K562 (cell line): ENCODE data around the gene EGFR. TPM values are rescaled to one million over a fixed set of nuclear protein-coding genes. Genes with fewer than 3 reads are reported as not detected.

Experiments used
- ATAC-seq: fragments of 200-7000 bp; cut with Tn5 transposase; 3 replicates; pipeline ENCODE4 v1.9.1; 2020; ENCODE audit warnings: moderate library complexity
- BruUV-seq: library from RNA; stranded (reverse); fragments of 400-500 nt; replicated peaks from 2 replicates; lab custom pipeline; 2021; lab: Mats Ljungman, UMichigan
- CTCF ChIA-PET: fragments of 300-600 bp; formaldehyde crosslinking; extraction: SDS; loops from one replicate; lab custom pipeline; 2021; ENCODE audit warnings: low intra/inter-chr PET ratio; lab: Yijun Ruan, JAX
- POLR2A ChIA-PET: fragments of 300-600, 350-650 bp; sonication (Branson Sonifier 250); formaldehyde crosslinking; extraction: SDS; loops from one replicate; lab custom pipeline; 2021; ENCODE audit warnings: antibody characterized with exemption, inconsistent platforms; lab: Yijun Ruan, JAX
- DNase-seq, 4 experiments: peaks; one replicate each; pipeline versions ENCODE4 v3.0.0 to v3.0.0-alpha.2; 2011 to 2018; ENCODE audit warnings: low spot score in 3 of 4, mixed read lengths in 3 of 4; ENCODE audit errors: extremely low read depth in 1 of 4
- FAIRE-seq: peaks from 2 replicates; lab custom pipeline; 2011; peaks lifted over from hg19 to GRCh38; lab: Jason Lieb, UNC
- H2AFZ ChIP-seq: 2 replicates; pipeline ENCODE4 v1.6.0; 2011; ENCODE audit warnings: low read depth, low read length, control low read depth, inconsistent platforms
- H3K27ac ChIP-seq: fragments of 200-600 bp; 3 replicates; pipeline ENCODE4 v1.8.0; 2011; ENCODE audit warnings: low read depth, mild to moderate bottlenecking, control low read depth, inconsistent platforms, low read length, moderate library complexity, mixed read lengths; ENCODE audit errors: extremely low read depth
- H3K27me3 ChIP-seq, 2 experiments: fragments of 300-600 bp in 1 of 2; 2 replicates in 1 of 2; 3 replicates in 1 of 2; pipeline versions ENCODE4 v1.6.0 to v1.8.0; 2011; ENCODE audit warnings: inconsistent platforms in 2 of 2, low read length in 2 of 2, mild to moderate bottlenecking in 1 of 2, mixed read lengths in 1 of 2, moderate library complexity in 1 of 2; ENCODE audit not compliant: control insufficient read depth in 2 of 2, insufficient read depth in 2 of 2
- H3K36me3 ChIP-seq: fragments of 300-600 bp; 3 replicates; pipeline ENCODE4 v1.8.0; 2011; ENCODE audit warnings: mild to moderate bottlenecking, low read length, inconsistent platforms; ENCODE audit not compliant: control insufficient read depth, insufficient read depth
- H3K4me1 ChIP-seq, 2 experiments: fragments of 200-600 bp in 1 of 2; replicated peaks in 1 of 2; 2 replicates in 1 of 2; 3 replicates in 1 of 2; pipeline versions ENCODE4 v1.5.1 to v1.8.0; 2011; ENCODE audit warnings: inconsistent platforms in 2 of 2, low read length in 2 of 2, mild to moderate bottlenecking in 1 of 2, mixed read lengths in 1 of 2, moderate library complexity in 1 of 2; ENCODE audit not compliant: control insufficient read depth in 2 of 2, insufficient read depth in 2 of 2
- H3K4me2 ChIP-seq: 2 replicates; pipeline ENCODE4 v1.6.1; 2011; ENCODE audit warnings: low read length, control low read depth, inconsistent platforms, mixed read lengths; ENCODE audit not compliant: insufficient read depth
- H3K4me3 ChIP-seq: fragments of 200-600 bp; sonication (generic), shearing (Covaris generic); 2 replicates; pipeline ENCODE4 v1.5.1; 2016; ENCODE audit warnings: control low read depth, inconsistent platforms
- H3K79me2 ChIP-seq: fragments of 200-600 bp; 3 replicates; pipeline ENCODE4 v1.8.0; 2011; ENCODE audit warnings: low read length, inconsistent platforms; ENCODE audit not compliant: control insufficient read depth, insufficient read depth
- H3K9ac ChIP-seq, 2 experiments: 2 replicates each; pipeline versions ENCODE4 v1.6.0 to v1.6.1; 2011; ENCODE audit warnings: low read depth in 2 of 2, low read length in 2 of 2, control low read depth in 1 of 2, inconsistent platforms in 1 of 2, mild to moderate bottlenecking in 1 of 2, mixed read lengths in 1 of 2; ENCODE audit not compliant: insufficient read depth in 1 of 2
- H3K9me1 ChIP-seq: one replicate; pipeline ENCODE4 v1.6.0; 2011; ENCODE audit warnings: inconsistent platforms, mild to moderate bottlenecking, low read length, moderate library complexity; ENCODE audit not compliant: control insufficient read depth, insufficient read depth
- H3K9me3 ChIP-seq: replicated peaks from 2 replicates; pipeline ENCODE4 v1.5.1; 2011; ENCODE audit warnings: low read depth, low read length, inconsistent platforms; ENCODE audit not compliant: control insufficient read depth, insufficient read depth
- H4K20me1 ChIP-seq: replicated peaks from 2 replicates; pipeline ENCODE4 v1.6.1; 2011; ENCODE audit warnings: low read length, inconsistent platforms, mixed read lengths; ENCODE audit not compliant: control insufficient read depth, insufficient read depth
- ADNP ChIP-seq: fragments of 200-800 bp; sonication (Bioruptor generic); IDR thresholded peaks from 2 replicates; pipeline ENCODE4 v1.6.1; 2016; ENCODE audit warnings: missing genetic modification characterization, missing compliant biosample characterization
- ARHGAP35 ChIP-seq: fragments of 450-650 bp; IDR thresholded peaks from 2 replicates; pipeline ENCODE4 v1.6.1; 2018; ENCODE audit not compliant: partially characterized antibody
- DMBX1 ChIP-seq: fragments of 250-450 bp; sonication (Bioruptor Pico); IDR thresholded peaks from 2 replicates; pipeline ENCODE4 v1.8.0; 2022; ENCODE audit warnings: inconsistent platforms, mild to moderate bottlenecking, moderate library complexity, borderline replicate concordance
- HLTF ChIP-seq: fragments of 450-650 bp; IDR thresholded peaks from 2 replicates; pipeline ENCODE4 v1.6.1; 2016
- HNRNPLL ChIP-seq: fragments of 200-400 bp; formaldehyde crosslinking; IDR thresholded peaks from 2 replicates; pipeline ENCODE4 v1.6.1; 2017; ENCODE audit warnings: low read length, low read depth, mild to moderate bottlenecking; ENCODE audit not compliant: poor library complexity, severe bottlenecking
- HOXB6 ChIP-seq: fragments of 250-450 bp; sonication (Bioruptor Pico); IDR thresholded peaks from 2 replicates; pipeline ENCODE4 v1.5.1; 2022; ENCODE audit warnings: mild to moderate bottlenecking, borderline replicate concordance
- KAT8 ChIP-seq: fragments of 450-650 bp; IDR thresholded peaks from 2 replicates; pipeline ENCODE4 v1.6.1; 2016; ENCODE audit warnings: low read depth, mild to moderate bottlenecking
- NFRKB ChIP-seq: fragments of 450-650 bp; IDR thresholded peaks from 2 replicates; pipeline ENCODE4 v1.6.1; 2016; ENCODE audit warnings: low read depth
- NR4A1 ChIP-seq, 2 experiments: fragments of 250-450 bp in 1 of 2; fragments of 450-650 bp in 1 of 2; sonication (Bioruptor Pico) in 1 of 2; IDR thresholded peaks; 2 replicates each; pipeline versions ENCODE4 v1.4.0 to v1.6.1; 2016 to 2020; ENCODE audit warnings: mild to moderate bottlenecking in 2 of 2, missing compliant biosample characterization in 1 of 2, missing genetic modification characterization in 1 of 2, moderate library complexity in 1 of 2
- OTX1 ChIP-seq: fragments of 450-650 bp; formaldehyde crosslinking; IDR thresholded peaks from 2 replicates; pipeline ENCODE4 v1.4.0; 2022; ENCODE audit warnings: mild to moderate bottlenecking
- POLR2G ChIP-seq: fragments of 200-400 bp; formaldehyde crosslinking; IDR thresholded peaks from 2 replicates; pipeline ENCODE4 v1.6.1; 2017; ENCODE audit warnings: low read depth, mild to moderate bottlenecking, antibody characterized with exemption, low read length, moderate library complexity
- RBM22 ChIP-seq: fragments of 200-400 bp; formaldehyde crosslinking; IDR thresholded peaks from 2 replicates; pipeline ENCODE4 v1.6.1; 2018; ENCODE audit warnings: low read length, low read depth; ENCODE audit not compliant: poor library complexity, severe bottlenecking
- ZFP1 ChIP-seq: fragments of 450-650 bp; formaldehyde crosslinking; IDR thresholded peaks from 2 replicates; pipeline ENCODE4 v1.4.0; 2020; ENCODE audit warnings: mild to moderate bottlenecking, mixed read lengths
- ZNF583 ChIP-seq: fragments of 250-450 bp; sonication (Bioruptor Pico); IDR thresholded peaks from 2 replicates; pipeline ENCODE4 v1.4.0; 2020
- WGBS: fragments of 100-300 bp; shearing (Covaris generic); methylation state at CpG from one replicate; pipeline ENCODE4 v1.1.6; 2016; ENCODE audit warnings: low coverage, mixed read lengths; ENCODE audit not compliant: insufficient coverage; ENCODE audit errors: missing lambda C conversion rate; 5-methylcytosine and 5-hydroxymethylcytosine counted together
- in situ Hi-C: fragments of 300-500 bp; cut with MboI; formaldehyde crosslinking; loops from 4 replicates; pipeline ENCODE4 v1.15.0; 2018; ENCODE audit warnings: inconsistent platforms, mixed read lengths
- intact Hi-C: fragments of 100-400 bp; cut with micrococcal nuclease; formaldehyde crosslinking; loops from 2 replicates; pipeline ENCODE4 v1.14.2; 2022
- polyA plus RNA-seq, 8 experiments: library from polyadenylated mRNA; depleted of rRNA in 4 of 8; stranded (reverse) in 5 of 8; unstranded in 3 of 8; fragments of >200 nt; fragmentation: Nextera tagmentation in 2 of 8; fragmentation: Illumina TruSeq in 1 of 8; extraction: Ambion mirVana in 2 of 8; extraction: Trizol in 1 of 8; gene quantifications; 2 replicates each; pipeline versions ENCODE4 v1.2.1 to v1.2.3, GENCODE V29; 2011 to 2014; ENCODE audit warnings: inconsistent platforms in 1 of 8, missing spikeins in 1 of 8
- total RNA-seq, 7 experiments: library from RNA; depleted of rRNA in 6 of 7; stranded (reverse); fragments of >200 nt in 6 of 7; fragmentation: Illumina TruSeq in 2 of 7; extraction: Trizol in 2 of 7; gene quantifications; 2 replicates each; pipeline versions ENCODE4 v1.2.1 to v1.2.3, GENCODE V29; 2011 to 2021; ENCODE audit warnings: low replicate concordance in 1 of 7
- TF ChIP-seq, protein P1 (sequence below): fragments of 250-450 bp; sonication (Bioruptor Pico); IDR thresholded peaks from 2 replicates; pipeline ENCODE4 v1.4.0; 2020; ENCODE audit warnings: mild to moderate bottlenecking
- TF ChIP-seq, protein P2 (sequence below): sonication (generic); formaldehyde crosslinking; IDR thresholded peaks from 2 replicates; pipeline ENCODE4 v1.8.0; 2023; ENCODE audit warnings: missing genetic modification reagents, mild to moderate bottlenecking, borderline replicate concordance
- TF ChIP-seq, protein P3 (sequence below): fragments of 250-450 bp; sonication (Bioruptor Pico); IDR thresholded peaks from 2 replicates; pipeline ENCODE4 v1.9.0; 2021; ENCODE audit warnings: mild to moderate bottlenecking

Gene EGFR
- total and polyA plus RNA-seq, 9 of the 15 experiments (the other 6 are each of a cell fraction or from before 2014, with no cell fraction given) = 0.13 TPM; not detected in 8

- Histone ChIP-seq H3K27me3 (peaks cover 4 to 22% of the 10 kb centered on the region in 2 experiments; a peak in 2 of 5 replicates), H4K20me1 (no peaks in the 10 kb centered on the region), H3K36me3 (no peaks in the 10 kb centered on the region), H3K4me1 (peaks cover 0 to 5% of the 10 kb centered on the region in 2 experiments; a peak in 1 of 5 replicates), H3K4me2 (no peak overlapping the region), H3K9ac (no peak overlapping the region), H3K9me1 (no peaks in the 10 kb centered on the region), H2AFZ (no peak overlapping the region), H3K79me2 (no peaks in the 10 kb centered on the region), H3K9me3 (no peaks in the 10 kb centered on the region), H3K27ac (no peak overlapping the region), H3K4me3 (no peak overlapping the region)
- ChIA-PET CTCF (no interaction called here), POLR2A (no interaction called here)
- 0% methylated on average over 10 of the region's 11 CpGs for WGBS
- DNase-seq (no peak), ATAC-seq (no peak), FAIRE-seq (no peak)
- intact Hi-C loops (no loop called here), in situ Hi-C loops (no loop called here)
- BruUV-seq = no TSS peak
- TF ChIP-seq POLR2G (no peak), ADNP (tag) (no peak), ZNF583 (CRISPR knock-in tag) (no peak), KAT8 (no peak), HLTF (no peak), ZFP1 (CRISPR knock-in tag) (no peak), NFRKB (no peak), HNRNPLL (no peak), RBM22 (no peak), HOXB6 (CRISPR knock-in tag) (no peak), ARHGAP35 (no peak), OTX1 (CRISPR knock-in tag) (no peak), DMBX1 (CRISPR knock-in tag) (no peak), NR4A1 (CRISPR knock-in tag; IDR thresholded peaks at IDR 0.05) (no peak), NR4A1 (tag; IDR thresholded peaks at IDR 0.05) (no peak)
- TF ChIP-seq, protein P1, sequence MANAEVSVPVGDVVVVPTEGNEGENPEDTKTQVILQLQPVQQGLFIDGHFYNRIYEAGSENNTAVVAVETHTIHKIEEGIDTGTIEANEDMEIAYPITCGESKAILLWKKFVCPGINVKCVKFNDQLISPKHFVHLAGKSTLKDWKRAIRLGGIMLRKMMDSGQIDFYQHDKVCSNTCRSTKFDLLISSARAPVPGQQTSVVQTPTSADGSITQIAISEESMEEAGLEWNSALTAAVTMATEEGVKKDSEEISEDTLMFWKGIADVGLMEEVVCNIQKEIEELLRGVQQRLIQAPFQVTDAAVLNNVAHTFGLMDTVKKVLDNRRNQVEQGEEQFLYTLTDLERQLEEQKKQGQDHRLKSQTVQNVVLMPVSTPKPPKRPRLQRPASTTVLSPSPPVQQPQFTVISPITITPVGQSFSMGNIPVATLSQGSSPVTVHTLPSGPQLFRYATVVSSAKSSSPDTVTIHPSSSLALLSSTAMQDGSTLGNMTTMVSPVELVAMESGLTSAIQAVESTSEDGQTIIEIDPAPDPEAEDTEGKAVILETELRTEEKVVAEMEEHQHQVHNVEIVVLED (CRISPR knock-in tag) = no peak
- TF ChIP-seq, protein P2, sequence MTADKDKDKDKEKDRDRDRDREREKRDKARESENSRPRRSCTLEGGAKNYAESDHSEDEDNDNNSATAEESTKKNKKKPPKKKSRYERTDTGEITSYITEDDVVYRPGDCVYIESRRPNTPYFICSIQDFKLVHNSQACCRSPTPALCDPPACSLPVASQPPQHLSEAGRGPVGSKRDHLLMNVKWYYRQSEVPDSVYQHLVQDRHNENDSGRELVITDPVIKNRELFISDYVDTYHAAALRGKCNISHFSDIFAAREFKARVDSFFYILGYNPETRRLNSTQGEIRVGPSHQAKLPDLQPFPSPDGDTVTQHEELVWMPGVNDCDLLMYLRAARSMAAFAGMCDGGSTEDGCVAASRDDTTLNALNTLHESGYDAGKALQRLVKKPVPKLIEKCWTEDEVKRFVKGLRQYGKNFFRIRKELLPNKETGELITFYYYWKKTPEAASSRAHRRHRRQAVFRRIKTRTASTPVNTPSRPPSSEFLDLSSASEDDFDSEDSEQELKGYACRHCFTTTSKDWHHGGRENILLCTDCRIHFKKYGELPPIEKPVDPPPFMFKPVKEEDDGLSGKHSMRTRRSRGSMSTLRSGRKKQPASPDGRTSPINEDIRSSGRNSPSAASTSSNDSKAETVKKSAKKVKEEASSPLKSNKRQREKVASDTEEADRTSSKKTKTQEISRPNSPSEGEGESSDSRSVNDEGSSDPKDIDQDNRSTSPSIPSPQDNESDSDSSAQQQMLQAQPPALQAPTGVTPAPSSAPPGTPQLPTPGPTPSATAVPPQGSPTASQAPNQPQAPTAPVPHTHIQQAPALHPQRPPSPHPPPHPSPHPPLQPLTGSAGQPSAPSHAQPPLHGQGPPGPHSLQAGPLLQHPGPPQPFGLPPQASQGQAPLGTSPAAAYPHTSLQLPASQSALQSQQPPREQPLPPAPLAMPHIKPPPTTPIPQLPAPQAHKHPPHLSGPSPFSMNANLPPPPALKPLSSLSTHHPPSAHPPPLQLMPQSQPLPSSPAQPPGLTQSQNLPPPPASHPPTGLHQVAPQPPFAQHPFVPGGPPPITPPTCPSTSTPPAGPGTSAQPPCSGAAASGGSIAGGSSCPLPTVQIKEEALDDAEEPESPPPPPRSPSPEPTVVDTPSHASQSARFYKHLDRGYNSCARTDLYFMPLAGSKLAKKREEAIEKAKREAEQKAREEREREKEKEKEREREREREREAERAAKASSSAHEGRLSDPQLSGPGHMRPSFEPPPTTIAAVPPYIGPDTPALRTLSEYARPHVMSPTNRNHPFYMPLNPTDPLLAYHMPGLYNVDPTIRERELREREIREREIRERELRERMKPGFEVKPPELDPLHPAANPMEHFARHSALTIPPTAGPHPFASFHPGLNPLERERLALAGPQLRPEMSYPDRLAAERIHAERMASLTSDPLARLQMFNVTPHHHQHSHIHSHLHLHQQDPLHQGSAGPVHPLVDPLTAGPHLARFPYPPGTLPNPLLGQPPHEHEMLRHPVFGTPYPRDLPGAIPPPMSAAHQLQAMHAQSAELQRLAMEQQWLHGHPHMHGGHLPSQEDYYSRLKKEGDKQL = no peak
- TF ChIP-seq, protein P3, sequence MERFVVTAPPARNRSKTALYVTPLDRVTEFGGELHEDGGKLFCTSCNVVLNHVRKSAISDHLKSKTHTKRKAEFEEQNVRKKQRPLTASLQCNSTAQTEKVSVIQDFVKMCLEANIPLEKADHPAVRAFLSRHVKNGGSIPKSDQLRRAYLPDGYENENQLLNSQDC (CRISPR knock-in tag) = no peak
Observed at GRCh38 chr7:55006499-55006898, 12.3 kb upstream of the EGFR start.
